Hematopoietic multipotent progenitor cell treated with erythropoietin and hydrocortisone succinate and interleukin-3 and kit ligand, for 4 days (in vitro differentiated cells): Measurements from ENCODE around the gene GFRA1.

Source experiments
- DNase-seq: peaks from one replicate; pipeline ENCODE4 v3.0.0-alpha.2; 2015

GFRA1 gene, protein sequence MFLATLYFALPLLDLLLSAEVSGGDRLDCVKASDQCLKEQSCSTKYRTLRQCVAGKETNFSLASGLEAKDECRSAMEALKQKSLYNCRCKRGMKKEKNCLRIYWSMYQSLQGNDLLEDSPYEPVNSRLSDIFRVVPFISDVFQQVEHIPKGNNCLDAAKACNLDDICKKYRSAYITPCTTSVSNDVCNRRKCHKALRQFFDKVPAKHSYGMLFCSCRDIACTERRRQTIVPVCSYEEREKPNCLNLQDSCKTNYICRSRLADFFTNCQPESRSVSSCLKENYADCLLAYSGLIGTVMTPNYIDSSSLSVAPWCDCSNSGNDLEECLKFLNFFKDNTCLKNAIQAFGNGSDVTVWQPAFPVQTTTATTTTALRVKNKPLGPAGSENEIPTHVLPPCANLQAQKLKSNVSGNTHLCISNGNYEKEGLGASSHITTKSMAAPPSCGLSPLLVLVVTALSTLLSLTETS

DNA sequence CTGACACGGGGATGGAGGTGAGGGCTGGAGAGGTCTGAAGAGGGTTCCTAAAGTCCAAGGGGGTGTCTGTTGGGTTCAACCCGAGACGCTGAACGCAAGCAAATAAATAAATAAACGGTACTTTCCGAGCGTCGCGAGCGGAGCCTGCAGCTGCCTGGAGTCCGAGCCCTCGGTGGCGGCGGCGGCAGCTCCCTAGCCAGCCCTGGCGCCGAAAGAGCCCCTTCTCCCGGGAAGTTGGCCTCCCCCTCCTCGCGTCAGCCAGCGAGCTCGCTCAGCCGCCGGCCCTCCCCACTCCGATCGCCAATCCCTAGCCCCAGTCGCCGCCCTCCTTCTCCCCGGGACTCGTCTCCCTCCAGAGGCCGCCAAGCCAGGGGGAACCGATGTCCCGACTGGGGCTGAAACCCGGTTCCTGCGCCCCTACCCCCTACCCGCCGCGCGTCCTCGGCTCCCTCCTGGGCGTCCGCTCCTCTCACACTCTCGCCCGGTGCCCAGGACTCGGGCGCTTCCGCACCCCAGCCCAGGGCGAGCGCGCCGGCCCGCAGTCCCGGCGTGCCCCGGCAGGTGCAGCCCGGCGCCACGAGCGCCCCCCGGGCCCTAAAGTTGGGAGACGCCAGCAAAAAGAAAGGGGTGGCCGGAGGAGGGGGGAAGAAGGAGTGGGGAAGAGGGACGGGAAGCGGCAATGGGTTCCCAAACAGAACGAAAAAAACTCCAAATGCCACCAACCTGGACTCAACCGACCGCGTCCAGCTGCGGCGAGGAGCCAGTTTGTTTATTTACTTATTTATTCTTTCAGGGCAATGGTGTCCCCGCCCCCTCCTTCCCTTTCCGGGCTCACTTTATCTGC, at the start of gene GFRA1:
GFRA1 (minus strand) TSS at position 767 of the 844 bp plus-strand sequence. CDS start 1,177 bp downstream, outside the sequence.
- peak; percentile 9 for DNase-seq

DNA sequence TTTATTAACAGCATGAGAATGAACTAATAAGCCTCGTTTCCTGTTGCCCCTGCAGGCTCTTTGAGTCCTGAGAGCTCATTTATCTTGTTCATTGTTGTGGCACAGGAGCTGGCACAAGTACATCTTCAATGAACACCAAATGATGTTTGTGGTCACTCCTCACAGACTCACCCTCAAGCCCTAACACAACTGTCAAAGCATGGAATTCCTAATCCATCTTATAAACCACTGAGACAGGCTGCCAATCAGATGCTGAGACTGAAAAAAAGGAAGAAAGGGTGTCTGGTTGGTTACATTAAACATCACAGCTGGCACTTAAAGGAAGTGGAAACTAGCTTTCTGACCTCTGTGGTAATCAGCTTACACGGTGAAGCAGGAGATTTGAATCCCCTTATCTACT, 43.5 kb upstream of the GFRA1 start:
- peak; percentile 29 for DNase-seq

DNA sequence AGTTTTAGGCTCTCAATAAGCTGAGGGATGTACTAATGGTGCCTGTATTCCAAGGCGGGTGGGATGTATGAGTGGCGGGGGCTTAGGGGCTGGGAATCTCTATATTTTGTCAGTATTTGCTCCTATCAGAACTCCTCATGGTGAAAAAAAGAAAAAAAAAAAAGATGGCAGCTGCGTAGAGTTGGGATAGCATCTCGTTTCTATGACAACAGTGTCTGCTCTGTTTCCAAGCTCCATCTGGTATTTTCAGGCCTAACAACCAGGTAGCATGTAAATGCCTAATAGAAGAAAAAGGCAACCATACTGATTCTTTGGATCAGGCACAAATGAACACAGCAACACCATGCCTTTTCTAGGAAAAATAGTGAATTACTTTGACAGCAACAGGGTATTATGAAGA, 39.5 kb upstream of the GFRA1 start:
- DNase-seq = no peak

DNA sequence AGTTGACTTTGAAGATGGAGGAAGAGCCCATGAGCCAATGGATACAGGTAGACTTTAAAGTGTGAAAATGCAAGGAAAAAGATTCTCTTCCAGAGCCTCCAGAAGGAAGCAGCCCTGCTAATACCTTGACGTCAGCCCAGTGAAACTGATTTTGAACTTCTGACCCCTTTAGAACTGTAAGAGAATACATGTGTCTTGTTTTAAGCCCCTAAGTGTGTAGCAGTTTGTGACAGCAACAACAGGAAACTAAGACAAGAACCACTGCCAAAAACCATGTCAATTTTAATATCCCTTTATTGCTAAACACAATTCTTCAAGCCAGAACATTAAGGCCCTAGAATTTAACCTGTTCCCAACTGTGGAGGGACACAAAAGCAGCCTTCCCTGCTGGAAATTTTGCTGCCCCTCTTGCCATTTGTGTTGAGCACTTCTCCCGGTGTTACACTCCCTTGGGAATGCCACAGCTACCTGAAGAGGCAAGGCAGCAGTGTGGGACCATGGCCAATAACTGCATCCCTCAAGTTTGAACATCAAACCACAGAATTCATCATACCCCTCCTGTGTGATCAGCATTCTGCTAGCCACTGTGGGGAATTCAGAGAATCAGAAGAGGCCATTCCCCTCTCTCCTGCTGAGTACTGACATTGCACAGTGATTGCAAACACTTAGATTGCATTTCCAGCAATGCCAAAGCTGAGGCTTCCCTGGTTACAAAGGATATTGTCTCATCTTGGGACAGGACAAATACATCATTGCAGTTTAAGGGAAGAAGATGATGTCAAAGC, 38.9 kb upstream of the GFRA1 start:
- no peak for DNase-seq

DNA sequence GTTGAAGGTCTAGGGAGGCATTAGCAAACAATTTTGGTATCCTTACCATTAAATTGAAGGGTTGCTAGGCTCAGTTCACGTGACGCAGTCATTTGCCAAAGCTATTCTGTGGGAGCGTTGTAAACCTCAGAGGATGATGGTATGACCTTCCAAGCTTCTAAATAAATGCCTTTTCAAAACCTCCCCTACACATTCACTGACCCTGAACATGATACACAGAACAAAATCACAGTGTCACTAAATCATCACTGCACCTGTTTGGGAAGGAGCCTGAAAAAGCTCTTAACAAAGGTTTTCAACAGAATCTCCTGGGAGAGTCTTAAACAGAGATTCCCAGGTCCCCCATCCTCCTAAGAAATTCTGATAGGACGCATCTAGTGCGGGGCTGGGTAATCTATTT, 38.0 kb upstream of the GFRA1 start:
- no peak for DNase-seq

DNA sequence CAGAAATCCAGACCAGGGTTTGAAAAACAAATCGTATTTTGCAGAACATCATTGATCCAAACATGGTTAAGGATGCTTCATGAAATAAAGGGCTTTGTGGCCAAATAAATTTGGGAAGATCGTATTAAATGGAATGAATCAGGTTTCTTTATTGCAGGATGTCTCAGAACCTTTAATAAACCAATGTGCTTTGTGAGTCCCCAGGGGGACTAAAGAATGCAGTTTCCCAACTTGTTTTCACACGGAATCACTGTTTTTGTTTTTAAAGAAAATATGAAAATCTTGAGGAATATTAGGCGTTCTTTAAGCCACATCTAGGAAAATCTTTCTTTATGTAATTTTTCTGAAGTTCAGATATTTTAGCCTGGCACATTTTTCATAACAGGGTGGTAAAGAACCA, 34.4 kb upstream of the GFRA1 start:
- no peak for DNase-seq

DNA sequence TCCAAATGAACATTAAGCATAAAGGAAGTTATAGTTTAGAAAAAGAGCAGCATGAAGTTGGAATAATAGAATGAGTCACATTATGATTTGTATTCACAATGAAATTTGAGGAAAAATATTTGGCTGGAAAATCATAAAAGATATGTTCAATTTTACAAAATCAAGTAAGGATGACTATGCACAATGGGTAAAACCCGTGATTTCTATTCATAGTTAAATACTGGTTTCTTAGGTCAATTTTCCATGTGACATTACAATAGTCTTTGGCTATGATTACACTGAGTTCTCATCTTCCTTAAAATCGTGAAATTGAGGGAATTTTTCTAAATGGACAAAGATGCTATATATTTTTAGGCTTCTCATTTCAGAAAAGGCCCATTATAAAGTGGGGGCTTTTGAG, 33.8 kb upstream of the GFRA1 start:
- DNase-seq = no peak

DNA sequence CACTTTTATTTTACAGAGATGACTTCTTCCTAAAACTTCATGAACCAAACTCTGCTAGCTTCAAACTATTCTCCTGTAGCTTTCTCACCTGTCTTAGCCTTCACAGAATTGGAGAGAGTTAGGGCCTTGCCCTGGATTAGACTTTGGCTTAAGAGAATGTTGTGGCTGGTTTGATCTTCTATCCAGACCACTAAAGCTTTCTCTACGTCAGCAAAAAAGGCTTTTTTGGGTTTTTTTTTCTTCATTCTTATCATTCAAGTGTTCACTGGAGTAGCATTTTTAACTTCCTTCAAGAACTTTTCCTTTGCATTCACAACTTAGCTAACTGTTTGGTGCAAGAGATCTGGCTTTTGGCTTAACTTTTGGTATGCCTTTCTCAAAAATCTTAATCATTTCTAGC, 31.9 kb upstream of the GFRA1 start:
- no peak for DNase-seq

DNA sequence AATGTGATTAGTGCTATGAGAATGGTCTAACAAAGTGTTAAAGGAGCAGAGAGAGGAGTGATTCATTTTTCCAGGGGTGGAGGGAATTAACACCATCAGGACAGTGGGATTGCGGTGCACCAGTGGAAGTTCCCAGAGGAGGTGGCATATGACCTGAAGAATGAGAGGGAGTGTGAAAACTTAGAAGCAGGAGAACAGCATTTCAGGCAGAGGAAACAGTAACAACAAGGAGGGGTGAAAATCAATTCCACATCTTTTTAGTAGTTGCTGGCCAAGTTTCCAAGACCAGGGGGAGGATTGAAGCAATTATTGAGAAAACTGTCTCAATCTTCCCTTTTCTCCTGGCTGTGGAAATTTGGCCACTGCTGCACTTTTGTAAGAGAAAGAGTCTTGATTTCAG, 27.5 kb upstream of the GFRA1 start:
- DNase-seq = no peak

DNA sequence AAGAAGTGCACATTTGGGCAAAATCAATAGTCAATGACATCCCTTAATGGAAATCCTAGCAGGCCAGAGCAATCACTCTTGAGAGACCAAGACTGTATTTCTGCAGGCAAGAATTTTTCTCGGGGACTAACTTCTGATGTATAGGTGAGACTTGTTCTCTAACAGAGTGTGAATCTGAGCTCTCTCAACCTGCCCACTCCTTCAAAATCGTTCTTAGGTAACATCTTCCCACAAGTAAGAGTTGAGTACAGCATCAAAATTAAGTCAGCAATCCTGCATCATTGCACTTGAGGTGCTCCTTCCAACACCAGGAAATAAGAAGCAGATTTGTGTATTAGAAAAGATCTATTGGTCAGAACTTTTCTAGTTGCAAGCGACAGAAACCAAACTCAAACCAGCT, 25.6 kb upstream of the GFRA1 start:
- no peak for DNase-seq

DNA sequence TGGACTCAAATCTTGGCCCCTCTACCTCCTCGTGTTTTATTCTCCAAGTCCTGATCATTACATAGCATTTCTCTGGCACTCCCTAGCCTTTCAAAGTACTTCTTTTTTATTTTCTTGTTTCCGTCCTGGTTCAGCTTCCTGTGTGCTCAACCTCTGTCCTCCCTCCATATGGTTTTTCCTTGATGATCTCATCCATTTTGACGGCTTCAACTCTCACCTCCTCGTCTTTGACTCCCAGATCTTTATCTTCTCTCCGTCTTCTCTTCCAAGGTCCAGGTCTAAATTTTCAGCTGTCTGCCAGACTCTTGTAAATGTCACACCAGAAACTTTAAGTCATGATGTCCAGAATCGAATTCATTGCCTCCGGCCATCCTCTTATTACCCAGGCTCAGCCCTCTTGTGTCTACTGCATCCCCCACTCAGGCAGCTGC, 23.3 kb upstream of the GFRA1 start:
- no peak for DNase-seq

DNA sequence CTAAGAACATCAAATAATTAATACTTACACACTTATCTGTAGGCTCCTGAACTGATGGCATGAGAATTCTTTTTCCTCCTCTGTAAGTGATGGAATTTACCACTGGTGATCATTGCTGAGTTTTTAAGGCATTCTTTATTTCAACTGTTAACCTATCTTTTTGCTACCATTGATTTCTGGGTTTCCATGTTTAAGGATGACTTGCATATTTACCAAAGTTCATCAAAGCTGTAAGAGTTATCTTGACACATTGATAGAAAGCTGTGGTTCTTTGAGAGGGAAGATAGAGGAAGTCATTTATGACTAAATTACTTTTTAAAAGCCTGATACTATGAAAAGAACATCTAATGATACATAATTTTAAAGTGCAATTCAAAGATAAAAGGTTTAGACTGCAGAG, 19.5 kb upstream of the GFRA1 start:
- DNase-seq = no peak

DNA sequence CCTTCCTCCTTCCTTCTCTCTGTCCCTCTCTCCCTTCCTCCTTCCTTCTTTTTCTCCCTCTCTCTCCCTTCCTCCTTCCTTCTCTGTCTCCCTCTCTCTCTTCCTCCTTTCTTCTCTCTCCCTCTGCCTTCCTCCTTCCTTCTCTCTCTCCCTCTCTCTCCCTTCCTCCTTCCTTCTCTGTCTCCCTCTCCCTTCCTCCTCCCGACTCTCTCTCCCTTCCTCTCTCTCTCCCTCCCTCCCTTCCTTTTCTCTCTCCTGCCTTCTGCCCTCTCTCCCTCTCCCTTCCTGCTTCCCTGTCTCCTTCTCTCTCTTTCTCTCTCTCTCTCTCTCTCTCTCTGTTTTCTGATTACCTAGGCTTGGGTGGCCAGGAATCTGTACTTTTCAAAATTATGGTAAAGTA, 16.6 kb upstream of the GFRA1 start:
- no peak for DNase-seq

DNA sequence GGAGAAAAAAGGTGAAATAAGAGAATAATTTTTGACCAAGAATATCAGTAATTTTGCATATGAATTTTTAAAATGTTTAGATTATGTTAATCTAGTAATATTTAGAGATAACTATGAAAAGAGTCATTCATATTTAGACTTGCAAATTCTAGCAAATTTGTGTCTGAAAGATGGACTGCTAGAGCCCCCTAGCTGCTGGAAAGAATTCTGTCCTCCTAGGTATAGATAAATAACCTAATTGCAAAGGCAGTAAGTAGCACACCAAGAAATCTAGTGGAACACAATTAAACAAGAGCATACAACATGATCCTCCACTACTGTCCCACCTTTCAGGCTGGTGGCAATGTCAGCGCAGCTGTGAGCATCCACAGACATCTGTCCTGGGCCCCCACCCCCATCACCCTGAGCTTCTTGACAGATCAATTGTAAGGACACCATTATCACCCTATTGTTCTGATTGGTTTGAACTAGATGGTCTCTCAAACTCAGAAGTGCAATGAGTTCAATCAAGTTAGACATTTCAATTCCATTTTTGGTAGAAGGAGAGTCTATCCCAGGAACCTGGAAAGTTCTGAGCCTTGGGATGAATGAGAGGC, 15.0 kb upstream of the GFRA1 start:
- peak; percentile 74 for DNase-seq

DNA sequence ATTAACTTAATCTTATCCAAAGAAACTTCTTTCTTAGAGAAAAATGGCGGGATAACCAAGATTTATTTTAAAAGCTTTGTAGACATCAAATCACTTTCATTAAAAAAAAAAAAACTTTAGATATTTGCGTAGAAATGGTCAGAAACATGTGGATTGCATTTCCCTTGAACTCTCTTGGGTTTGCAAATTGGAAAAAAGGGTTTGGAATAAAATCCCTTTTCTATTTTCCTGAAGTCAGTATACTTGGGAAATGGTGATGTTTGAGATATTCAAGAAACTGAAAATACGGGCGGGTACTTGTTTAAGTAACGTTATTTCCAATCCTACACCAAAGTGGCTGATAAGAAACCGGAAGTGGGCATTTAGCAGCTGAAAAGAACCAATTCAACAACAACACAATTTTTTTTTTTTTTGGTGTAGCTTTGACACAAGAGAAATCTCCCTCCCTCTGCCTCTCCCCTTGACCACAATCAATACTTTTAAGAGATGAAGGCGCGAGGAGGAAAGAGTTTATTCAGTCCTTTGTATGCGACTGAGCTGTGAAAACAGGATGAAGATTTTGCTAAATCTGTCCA, 13.7 kb upstream of the GFRA1 start:
- peak; percentile 20 for DNase-seq

DNA sequence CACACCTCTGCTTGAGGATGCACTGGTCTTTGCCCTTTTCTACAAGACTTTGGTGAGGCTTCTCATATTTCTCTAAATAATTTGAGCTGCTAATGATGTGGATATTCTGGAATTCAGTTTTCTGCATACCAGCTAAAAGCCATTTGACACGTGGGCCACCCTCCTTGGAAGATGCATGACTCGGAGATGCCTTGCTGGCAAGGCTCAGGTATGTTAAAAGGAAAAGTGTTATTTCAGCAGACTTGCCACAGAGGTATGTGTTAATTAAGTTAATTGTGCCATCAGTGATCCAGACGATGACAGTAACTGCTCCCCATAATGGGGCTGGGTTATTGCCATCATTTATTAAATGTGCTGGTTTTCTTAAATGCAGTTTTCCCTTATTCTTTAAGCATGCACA, 8.8 kb upstream of the GFRA1 start:
- DNase-seq = no peak

DNA sequence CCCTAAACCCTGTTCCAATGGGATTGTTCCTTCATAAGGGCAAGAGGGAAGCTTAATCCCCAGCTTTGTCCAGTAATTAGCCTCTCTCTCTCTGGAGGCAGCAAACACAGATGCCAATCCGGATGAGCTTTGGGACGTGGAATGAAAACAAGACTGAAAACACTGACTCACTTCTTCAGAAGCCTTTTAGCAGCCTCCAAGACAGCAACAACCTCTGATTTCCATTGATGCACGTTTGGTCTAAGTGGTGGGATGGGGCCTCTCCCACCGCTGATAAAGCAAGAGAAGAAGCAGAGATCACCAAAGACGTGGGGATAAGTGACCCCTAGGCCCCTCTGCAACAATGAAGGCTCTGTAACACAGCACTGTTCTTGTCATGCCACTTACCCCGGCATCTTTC, 5.8 kb upstream of the GFRA1 start:
- no peak for DNase-seq

DNA sequence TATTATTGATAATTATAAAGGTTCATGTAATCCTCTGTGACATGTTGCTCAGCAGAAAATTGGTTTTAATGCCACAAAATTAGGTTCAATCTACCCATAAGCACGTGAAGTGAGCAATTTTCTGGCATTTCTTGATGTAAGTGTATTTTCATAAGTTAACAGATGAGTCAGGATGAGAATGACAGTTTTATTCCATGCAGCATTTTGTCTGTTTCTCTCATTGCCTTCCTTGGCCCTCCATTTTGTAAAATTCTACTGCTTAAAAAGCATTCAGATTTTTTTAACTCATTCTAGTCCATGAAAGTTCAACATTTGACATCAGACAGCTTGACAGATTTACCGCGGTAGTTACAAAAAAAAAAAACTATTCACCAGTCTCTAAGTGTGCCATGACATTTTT, 4.0 kb upstream of the GFRA1 start:
- DNase-seq = no peak

DNA sequence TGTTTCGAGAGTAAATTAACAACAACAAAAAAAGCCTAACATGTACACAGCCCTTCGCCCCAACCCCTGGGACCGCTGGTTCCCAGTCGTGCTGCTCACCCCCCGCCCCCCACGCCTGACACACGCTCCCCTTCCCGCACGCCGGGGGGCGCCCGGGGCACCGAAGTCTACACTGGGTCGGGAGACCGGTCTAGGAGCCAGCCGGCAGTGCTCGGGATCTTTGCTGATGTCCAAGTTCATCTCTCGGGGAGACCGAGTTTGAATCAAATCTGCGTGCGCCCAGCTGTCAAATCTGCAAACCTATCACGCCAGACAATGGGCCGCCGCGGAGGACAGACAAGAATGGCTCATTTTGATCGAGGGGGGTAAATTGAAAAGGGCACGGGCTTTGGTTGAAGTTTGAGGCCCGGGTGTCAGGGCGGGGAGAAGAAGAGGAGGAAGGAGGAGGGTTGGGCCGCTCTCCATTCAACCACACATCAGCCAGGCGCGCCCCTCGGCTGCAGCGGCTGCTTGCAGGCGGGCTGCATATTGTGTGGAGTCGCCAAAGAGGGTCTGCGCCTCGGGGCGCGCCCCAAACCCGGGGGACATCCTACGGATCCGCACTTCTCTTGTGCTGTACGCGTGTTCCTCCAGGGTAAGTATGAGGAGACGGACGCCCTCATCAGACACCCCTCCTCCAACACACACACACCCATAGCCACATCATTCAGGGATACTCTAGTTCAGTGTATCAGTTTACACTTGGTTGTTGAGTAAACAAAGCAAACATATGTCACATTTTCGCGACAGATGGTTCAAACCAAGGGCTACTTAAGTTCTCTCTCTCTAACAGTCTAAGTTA, 1.3 kb upstream of the GFRA1 start:
- peak; percentile 3 for DNase-seq

DNA sequence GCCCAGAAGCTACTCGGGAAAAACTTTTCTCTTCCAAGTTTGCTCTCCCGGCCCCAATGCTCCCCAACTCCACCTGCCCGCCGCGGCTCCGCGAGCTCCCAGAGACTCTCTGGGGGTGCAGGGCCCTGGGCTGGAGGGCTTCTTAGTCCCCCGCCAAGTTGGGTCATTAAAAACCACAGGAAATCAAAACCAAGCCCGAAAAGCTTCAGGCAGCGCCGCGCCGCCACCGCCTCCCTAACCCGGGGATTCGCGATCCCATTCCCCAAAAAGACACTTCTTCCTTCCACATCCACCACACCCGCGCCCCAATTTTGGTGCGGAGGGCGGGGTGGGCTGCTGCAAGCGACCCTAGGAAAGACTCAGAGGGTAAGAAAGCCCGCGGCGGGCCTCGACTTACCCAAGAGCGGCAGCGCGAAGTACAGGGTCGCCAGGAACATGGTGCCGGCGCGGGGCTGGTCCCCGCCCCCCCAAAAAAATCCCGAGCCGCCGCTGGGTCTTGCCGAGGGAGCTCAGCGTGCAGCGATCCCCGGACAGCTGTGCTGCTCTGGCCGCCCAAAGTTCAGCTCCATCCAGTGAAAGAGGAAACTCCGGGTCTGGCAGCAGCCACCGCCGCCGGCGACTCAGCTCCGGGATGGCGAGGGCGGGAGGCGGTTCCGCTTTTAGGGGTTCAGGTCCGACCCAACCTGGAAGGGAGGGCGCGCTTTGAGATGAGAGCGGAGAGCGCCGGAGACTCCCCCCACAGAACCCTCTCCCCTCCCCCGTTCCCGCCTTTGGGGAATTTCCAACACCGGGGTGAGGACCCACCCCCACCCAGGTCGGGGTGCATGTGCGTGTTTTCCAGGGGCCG, 1.2 kb downstream of the GFRA1 start:
- peak; percentile 50 for DNase-seq
